ENCODE data around the gene CWF19L2. TPM values are rescaled to one million over a fixed set of nuclear protein-coding genes. Genes with fewer than 3 reads are reported as not detected.
A peak's percentile ranks its signal among the peaks of the same experiment; 100 is the strongest.

CWF19L2 gene
- total and polyA plus RNA-seq, 2 donors from 2014 or later: 10.3 to 19.1 TPM

GRCh38 chr11:107293677-107294344 lies 163.8 kb downstream of the CWF19L2 start:
- intact Hi-C loops (cut with DNase I): no loop called here
- Histone ChIP-seq H3K27me3 (ENCODE audit: control insufficient read depth, insufficient read depth, low read length) (no peaks in the 10 kb centered on the region), H3K27ac (ENCODE audit: low read depth in 2 of 2, low read length in 2 of 2) (no peak overlapping the region), H3K4me3 (ENCODE audit: low read length in 3 of 3) (no peak overlapping the region), H3K4me1 (ENCODE audit: control insufficient read depth in 2 of 3, insufficient read depth in 2 of 3, low read depth in 1 of 3, low read length in 3 of 3) (no peaks in the 10 kb centered on the region), H3K9me3 (ENCODE audit: control insufficient read depth in 2 of 3, insufficient read depth in 1 of 3, low read length in 3 of 3) (no peaks in the 10 kb centered on the region), H3K36me3 (ENCODE audit: control insufficient read depth in 2 of 3, insufficient read depth in 3 of 3, low read length in 3 of 3) (peaks cover 0 to 3% (median 0%) of the 10 kb centered on the region in 3 donors), H3K9ac (ENCODE audit: low read length in 3 of 3) (no peak overlapping the region)
- TF ChIP-seq, protein P1, sequence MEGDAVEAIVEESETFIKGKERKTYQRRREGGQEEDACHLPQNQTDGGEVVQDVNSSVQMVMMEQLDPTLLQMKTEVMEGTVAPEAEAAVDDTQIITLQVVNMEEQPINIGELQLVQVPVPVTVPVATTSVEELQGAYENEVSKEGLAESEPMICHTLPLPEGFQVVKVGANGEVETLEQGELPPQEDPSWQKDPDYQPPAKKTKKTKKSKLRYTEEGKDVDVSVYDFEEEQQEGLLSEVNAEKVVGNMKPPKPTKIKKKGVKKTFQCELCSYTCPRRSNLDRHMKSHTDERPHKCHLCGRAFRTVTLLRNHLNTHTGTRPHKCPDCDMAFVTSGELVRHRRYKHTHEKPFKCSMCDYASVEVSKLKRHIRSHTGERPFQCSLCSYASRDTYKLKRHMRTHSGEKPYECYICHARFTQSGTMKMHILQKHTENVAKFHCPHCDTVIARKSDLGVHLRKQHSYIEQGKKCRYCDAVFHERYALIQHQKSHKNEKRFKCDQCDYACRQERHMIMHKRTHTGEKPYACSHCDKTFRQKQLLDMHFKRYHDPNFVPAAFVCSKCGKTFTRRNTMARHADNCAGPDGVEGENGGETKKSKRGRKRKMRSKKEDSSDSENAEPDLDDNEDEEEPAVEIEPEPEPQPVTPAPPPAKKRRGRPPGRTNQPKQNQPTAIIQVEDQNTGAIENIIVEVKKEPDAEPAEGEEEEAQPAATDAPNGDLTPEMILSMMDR (IDR thresholded peaks at IDR 0.05; ENCODE audit: borderline replicate concordance, extremely low read depth, insufficient read depth): no peak
- FAIRE-seq: no peak
- peak in 2 of 5 donors; percentile 6 to 53 for DNase-seq

DNA sequence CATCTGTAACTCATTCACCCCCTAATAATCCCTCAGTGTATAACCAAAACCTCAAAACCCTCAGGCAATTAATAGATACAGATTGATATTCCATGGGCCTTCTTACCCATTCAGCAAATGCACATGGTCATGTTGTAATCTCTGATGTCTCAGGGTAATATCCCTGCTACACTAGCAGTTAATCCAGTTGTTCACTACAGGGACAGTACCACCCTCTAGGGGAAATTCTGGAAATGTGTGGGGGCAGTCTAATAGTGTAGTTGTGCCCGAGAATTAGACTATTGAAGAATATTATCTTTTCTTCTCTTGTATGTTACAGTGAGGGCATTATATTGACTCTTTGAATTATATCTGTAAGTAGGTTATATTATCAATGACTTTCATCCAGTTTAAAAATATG lies 175.4 kb downstream of the CWF19L2 start:
- H3K27ac ChIP-seq (ENCODE audit: low read depth in 2 of 2, low read length in 2 of 2): no peak overlapping the region
- intact Hi-C loops (cut with DNase I): no loop called here
- no peak for DNase-seq
- no peaks in the 10 kb centered on the region for H3K4me1 ChIP-seq (ENCODE audit: control insufficient read depth in 2 of 3, insufficient read depth in 2 of 3, low read depth in 1 of 3, low read length in 3 of 3)
- no peaks in the 10 kb centered on the region for H3K27me3 ChIP-seq (ENCODE audit: control insufficient read depth, insufficient read depth, low read length)
- H3K9ac ChIP-seq (ENCODE audit: low read length in 3 of 3): no peak overlapping the region
- H3K4me3 ChIP-seq (ENCODE audit: low read length in 3 of 3): no peak overlapping the region
- peaks cover 0 to 3% (median 0%) of the 10 kb centered on the region in 3 donors for H3K9me3 ChIP-seq (ENCODE audit: control insufficient read depth in 2 of 3, insufficient read depth in 1 of 3, low read length in 3 of 3)
- H3K36me3 ChIP-seq (ENCODE audit: control insufficient read depth in 2 of 3, insufficient read depth in 3 of 3, low read length in 3 of 3): no peaks in the 10 kb centered on the region
- TF ChIP-seq, protein P1 (IDR thresholded peaks at IDR 0.05; ENCODE audit: borderline replicate concordance, extremely low read depth, insufficient read depth): no peak
- no peak for FAIRE-seq

Other genes with a start within 250 kb of the CWF19L2 start
- gene ALKBH8, start 107.9 kb upstream of the CWF19L2 start, total RNA-seq: 9.4 TPM
- 3.8 TPM for gene ALKBH8, start 107.9 kb upstream of the CWF19L2 start, polyA plus RNA-seq (ENCODE audit: insufficient read depth, low read depth, low replicate concordance)
- 0.47 TPM for gene ELMOD1, start 133.3 kb upstream of the CWF19L2 start, total RNA-seq
- gene ELMOD1, start 133.3 kb upstream of the CWF19L2 start, polyA plus RNA-seq (ENCODE audit: insufficient read depth, low read depth, low replicate concordance): 2.6 TPM

Data from kidney (tissue), 14 donors.